H9 (cell line): ENCODE results near the gene TMEM236. TPM values are rescaled to one million over a fixed set of nuclear protein-coding genes. Genes with fewer than 3 reads are reported as not detected.
A peak's percentile ranks its signal among the peaks of the same experiment; 100 is the strongest.

Source experiments
- DNase-seq: peaks from one replicate; pipeline ENCODE4 v3.0.0-alpha.2; 2017
- H2AFZ ChIP-seq: one replicate; pipeline ENCODE4 v1.6.1; 2013; ENCODE audit warnings: mild to moderate bottlenecking, low read length, control low read depth, moderate library complexity
- H2AK5ac ChIP-seq: 2 replicates; pipeline ENCODE4 v1.6.1; 2013; ENCODE audit warnings: low read length, control low read depth, mixed read lengths; ENCODE audit not compliant: insufficient read length
- H2BK120ac ChIP-seq: one replicate; pipeline ENCODE4 v1.6.1; 2013; ENCODE audit warnings: low read depth, mild to moderate bottlenecking, low read length, control low read depth, inconsistent platforms; ENCODE audit not compliant: poor library complexity, severe bottlenecking
- H2BK12ac ChIP-seq: 2 replicates; pipeline ENCODE4 v1.6.1; 2013; ENCODE audit warnings: low read length, control low read depth, mixed read lengths, low read depth; ENCODE audit not compliant: insufficient read length
- H2BK15ac ChIP-seq: 2 replicates; pipeline ENCODE4 v1.6.1; 2013; ENCODE audit warnings: low read depth, low read length, control low read depth
- H2BK20ac ChIP-seq: one replicate; pipeline ENCODE4 v1.6.1; 2013; ENCODE audit warnings: low read depth, mild to moderate bottlenecking, low read length, control low read depth, inconsistent platforms; ENCODE audit not compliant: poor library complexity, severe bottlenecking
- H2BK5ac ChIP-seq: 2 replicates; pipeline ENCODE4 v1.6.1; 2013; ENCODE audit warnings: low read length, control low read depth, mixed read lengths; ENCODE audit not compliant: insufficient read length
- H3K14ac ChIP-seq: 2 replicates; pipeline ENCODE4 v1.6.1; 2013; ENCODE audit warnings: low read length, control low read depth; ENCODE audit not compliant: insufficient read depth
- H3K18ac ChIP-seq: 2 replicates; pipeline ENCODE4 v1.6.1; 2013; ENCODE audit warnings: low read depth, mild to moderate bottlenecking, mixed read lengths, low read length, control low read depth; ENCODE audit not compliant: insufficient read length
- H3K23ac ChIP-seq: 2 replicates; pipeline ENCODE4 v1.6.1; 2013; ENCODE audit warnings: low read length, control low read depth, mixed read lengths, low read depth; ENCODE audit not compliant: insufficient read length
- H3K23me2 ChIP-seq: 2 replicates; pipeline ENCODE4 v1.6.1; 2013; ENCODE audit warnings: low read depth, mild to moderate bottlenecking, mixed read lengths, low read length, control low read depth; ENCODE audit not compliant: insufficient read length, poor library complexity, severe bottlenecking
- H3K27ac ChIP-seq: 2 replicates; pipeline ENCODE4 v1.5.1; 2013; ENCODE audit warnings: low read length, control low read depth, mixed read lengths, low read depth; ENCODE audit not compliant: insufficient read length
- H3K27me3 ChIP-seq: 2 replicates; pipeline ENCODE4 v1.6.1; 2013; ENCODE audit warnings: low read length, control low read depth, inconsistent platforms; ENCODE audit not compliant: insufficient read depth
- H3K4ac ChIP-seq: 2 replicates; pipeline ENCODE4 v1.6.1; 2013; ENCODE audit warnings: low read depth, mild to moderate bottlenecking, control low read depth, inconsistent platforms, low read length, moderate library complexity
- H3K4me1 ChIP-seq: 2 replicates; pipeline ENCODE4 v1.6.1; 2013; ENCODE audit warnings: low read length, control low read depth, inconsistent platforms; ENCODE audit not compliant: insufficient read depth
- H3K4me2 ChIP-seq: 2 replicates; pipeline ENCODE4 v1.6.1; 2013; ENCODE audit warnings: low read length, control low read depth, mixed read lengths; ENCODE audit not compliant: insufficient read length, insufficient read depth
- H3K56ac ChIP-seq: 2 replicates; pipeline ENCODE4 v1.6.1; 2013; ENCODE audit warnings: low read depth, mild to moderate bottlenecking, mixed read lengths, low read length, control low read depth; ENCODE audit not compliant: insufficient read length
- H3K79me1 ChIP-seq: 2 replicates; pipeline ENCODE4 v1.6.1; 2013; ENCODE audit warnings: low read depth, mild to moderate bottlenecking, moderate library complexity, low read length, control low read depth, inconsistent platforms; ENCODE audit not compliant: insufficient read depth, poor library complexity, severe bottlenecking
- H3K79me2 ChIP-seq: 2 replicates; pipeline ENCODE4 v1.6.1; 2013; ENCODE audit warnings: low read length, control low read depth, inconsistent platforms; ENCODE audit not compliant: insufficient read depth
- H3K9ac ChIP-seq: 2 replicates; pipeline ENCODE4 v1.6.1; 2013; ENCODE audit warnings: low read length, control low read depth, mixed read lengths; ENCODE audit not compliant: insufficient read length; ENCODE audit errors: extremely low read depth
- H3K9me3 ChIP-seq: one replicate; pipeline ENCODE4 v1.6.1; 2013; ENCODE audit warnings: low read depth, low read length, inconsistent platforms; ENCODE audit not compliant: control insufficient read depth
- H3T11ph ChIP-seq: one replicate; pipeline ENCODE4 v1.6.1; 2013; ENCODE audit warnings: mild to moderate bottlenecking, low read length, control low read depth, inconsistent platforms
- H4K20me1 ChIP-seq: one replicate; pipeline ENCODE4 v1.6.1; 2013; ENCODE audit not compliant: control insufficient read depth, insufficient read length, insufficient read depth
- H4K5ac ChIP-seq: 2 replicates; pipeline ENCODE4 v1.6.1; 2013; ENCODE audit warnings: low read depth, mild to moderate bottlenecking, mixed read lengths, low read length, control low read depth; ENCODE audit not compliant: insufficient read length
- H4K8ac ChIP-seq: replicated peaks from 2 replicates; pipeline ENCODE4 v1.6.1; 2013; ENCODE audit warnings: low read length, control low read depth, mixed read lengths, low read depth; ENCODE audit not compliant: insufficient read length
- H4K91ac ChIP-seq: 2 replicates; pipeline ENCODE4 v1.6.1; 2013; ENCODE audit warnings: low read depth, mild to moderate bottlenecking, moderate library complexity, mixed read lengths, low read length, control low read depth; ENCODE audit not compliant: insufficient read length
- H3K27ac Mint-ChIP-seq, 3 experiments: 2 replicates in 2 of 3; 3 replicates in 1 of 3; pipeline ENCODE4 v1.8.0; 2020 to 2021; ENCODE audit warnings: mixed read lengths in 3 of 3, mild to moderate bottlenecking in 1 of 3, moderate library complexity in 1 of 3
- H3K27me3 Mint-ChIP-seq: 2 replicates; pipeline ENCODE4 v1.8.0; 2021; ENCODE audit warnings: low read depth, mild to moderate bottlenecking, moderate library complexity, mixed read lengths
- H3K36me3 Mint-ChIP-seq, 3 experiments: 2 replicates in 2 of 3; 3 replicates in 1 of 3; pipeline ENCODE4 v1.8.0; 2020 to 2021; ENCODE audit warnings: low read depth in 3 of 3, mixed read lengths in 3 of 3; ENCODE audit not compliant: insufficient read depth in 1 of 3
- H3K4me1 Mint-ChIP-seq, 2 experiments: 2 replicates each; pipeline ENCODE4 v1.8.0; 2020; ENCODE audit warnings: mixed read lengths in 2 of 2
- H3K4me3 Mint-ChIP-seq, 2 experiments: 2 replicates in 1 of 2; 3 replicates in 1 of 2; pipeline ENCODE4 v1.8.0; 2020 to 2021; ENCODE audit warnings: mild to moderate bottlenecking in 2 of 2, mixed read lengths in 2 of 2, moderate library complexity in 1 of 2
- H3K9me3 Mint-ChIP-seq, 2 experiments: 2 replicates in 1 of 2; 3 replicates in 1 of 2; pipeline ENCODE4 v1.8.0; 2020; ENCODE audit warnings: mild to moderate bottlenecking in 2 of 2, mixed read lengths in 2 of 2, moderate library complexity in 1 of 2
- WGBS: extraction: QIAGEN DNeasy Blood & Tissue Kit; methylation state at CpG from one replicate; pipeline ENCODE4 v1.1.7; 2013; ENCODE audit warnings: missing lambda C conversion rate, low lambda C conversion rate, mixed read lengths; ENCODE audit not compliant: insufficient read length; ENCODE audit errors: extremely low coverage; 5-methylcytosine and 5-hydroxymethylcytosine counted together
- total RNA-seq: library from RNA; stranded (reverse); gene quantifications from 2 replicates; pipeline ENCODE4 v1.2.1, GENCODE V29; 2021
- TF ChIP-seq, protein P1 (sequence below): fragments of 200-600 bp; sonication (generic); conservative IDR thresholded peaks from 3 replicates; pipeline ENCODE4 v1.8.0; 2021; ENCODE audit warnings: antibody characterized with exemption, mild to moderate bottlenecking

TMEM236 gene
- total RNA-seq, 1 experiment from 2014 or later: not detected

DNA sequence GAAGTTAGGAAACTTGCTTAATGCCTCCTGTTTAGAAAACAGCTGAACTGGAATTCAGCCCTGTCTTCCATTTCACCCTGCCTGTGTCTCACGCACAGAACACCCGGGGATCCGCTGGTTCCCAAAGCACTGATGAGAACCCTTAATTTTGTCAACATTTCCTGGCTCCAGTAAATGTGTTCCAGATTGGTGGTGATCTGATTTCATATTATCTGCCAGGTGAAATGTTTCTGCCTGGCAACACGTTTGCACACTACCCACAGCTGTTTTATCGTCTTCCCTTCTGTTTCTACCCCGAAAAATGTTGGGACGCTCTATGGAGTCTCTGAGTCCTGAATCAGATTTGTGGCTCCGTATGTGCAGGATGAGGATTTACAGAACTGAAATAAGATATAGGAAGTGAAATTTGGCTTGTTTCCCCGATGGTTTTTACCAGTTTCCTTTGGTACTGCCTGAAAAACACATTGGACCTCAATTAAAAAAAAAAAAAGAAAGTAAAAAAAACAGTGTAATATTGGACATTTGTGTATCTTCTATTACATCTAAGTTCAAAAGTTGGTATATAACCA is 86.2 kb downstream of the TMEM236 start:
- H4K91ac ChIP-seq: no peak overlapping the region
- no peak overlapping the region for H2BK12ac ChIP-seq
- H4K8ac ChIP-seq: no peak overlapping the region
- no peak overlapping the region for H3K4me2 ChIP-seq
- Mint-ChIP-seq H3K36me3 (no peaks in the 10 kb centered on the region), H3K4me1 (peaks cover 0 to 9% of the 10 kb centered on the region in 2 experiments; a peak in 2 of 4 replicates), H3K9me3 (no peaks in the 10 kb centered on the region), H3K27me3 (peaks cover 2% of the 10 kb centered on the region; the same call in 1 of the 2 replicates), H3K4me3 (no peak overlapping the region), H3K27ac (peak overlapping the region in 1 of 3 experiments; percentile 56; a peak in 1 of 7 replicates)
- H3K23me2 ChIP-seq: no peaks in the 10 kb centered on the region
- no peaks in the 10 kb centered on the region for H3K27me3 ChIP-seq
- no peak overlapping the region for H2BK120ac ChIP-seq
- no peak overlapping the region for H3K27ac ChIP-seq
- whole genome bisulfite sequencing: no CpG with 5 or more reads among the region's 9 CpGs
- no peak overlapping the region for H2AFZ ChIP-seq
- H3K23ac ChIP-seq: no peak overlapping the region
- no peaks in the 10 kb centered on the region for H4K20me1 ChIP-seq
- H3K79me1 ChIP-seq: no peaks in the 10 kb centered on the region
- TF ChIP-seq, protein P1, sequence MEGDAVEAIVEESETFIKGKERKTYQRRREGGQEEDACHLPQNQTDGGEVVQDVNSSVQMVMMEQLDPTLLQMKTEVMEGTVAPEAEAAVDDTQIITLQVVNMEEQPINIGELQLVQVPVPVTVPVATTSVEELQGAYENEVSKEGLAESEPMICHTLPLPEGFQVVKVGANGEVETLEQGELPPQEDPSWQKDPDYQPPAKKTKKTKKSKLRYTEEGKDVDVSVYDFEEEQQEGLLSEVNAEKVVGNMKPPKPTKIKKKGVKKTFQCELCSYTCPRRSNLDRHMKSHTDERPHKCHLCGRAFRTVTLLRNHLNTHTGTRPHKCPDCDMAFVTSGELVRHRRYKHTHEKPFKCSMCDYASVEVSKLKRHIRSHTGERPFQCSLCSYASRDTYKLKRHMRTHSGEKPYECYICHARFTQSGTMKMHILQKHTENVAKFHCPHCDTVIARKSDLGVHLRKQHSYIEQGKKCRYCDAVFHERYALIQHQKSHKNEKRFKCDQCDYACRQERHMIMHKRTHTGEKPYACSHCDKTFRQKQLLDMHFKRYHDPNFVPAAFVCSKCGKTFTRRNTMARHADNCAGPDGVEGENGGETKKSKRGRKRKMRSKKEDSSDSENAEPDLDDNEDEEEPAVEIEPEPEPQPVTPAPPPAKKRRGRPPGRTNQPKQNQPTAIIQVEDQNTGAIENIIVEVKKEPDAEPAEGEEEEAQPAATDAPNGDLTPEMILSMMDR: no peak
- H3T11ph ChIP-seq: no peak overlapping the region
- no peaks in the 10 kb centered on the region for H3K79me2 ChIP-seq
- H2BK5ac ChIP-seq: no peak overlapping the region
- H3K9ac ChIP-seq: no peak overlapping the region
- H3K4ac ChIP-seq: no peak overlapping the region
- no peak overlapping the region for H3K56ac ChIP-seq
- H3K9me3 ChIP-seq: no peaks in the 10 kb centered on the region
- H3K4me1 ChIP-seq: no peaks in the 10 kb centered on the region
- no peak for DNase-seq
- no peak overlapping the region for H4K5ac ChIP-seq
- H2BK15ac ChIP-seq: no peak overlapping the region
- no peak overlapping the region for H3K14ac ChIP-seq
- no peak overlapping the region for H2AK5ac ChIP-seq
- no peak overlapping the region for H3K18ac ChIP-seq
- H2BK20ac ChIP-seq: no peak overlapping the region
